ENCODE data around the gene ADAM15.

The ADAM15 gene

DNA sequence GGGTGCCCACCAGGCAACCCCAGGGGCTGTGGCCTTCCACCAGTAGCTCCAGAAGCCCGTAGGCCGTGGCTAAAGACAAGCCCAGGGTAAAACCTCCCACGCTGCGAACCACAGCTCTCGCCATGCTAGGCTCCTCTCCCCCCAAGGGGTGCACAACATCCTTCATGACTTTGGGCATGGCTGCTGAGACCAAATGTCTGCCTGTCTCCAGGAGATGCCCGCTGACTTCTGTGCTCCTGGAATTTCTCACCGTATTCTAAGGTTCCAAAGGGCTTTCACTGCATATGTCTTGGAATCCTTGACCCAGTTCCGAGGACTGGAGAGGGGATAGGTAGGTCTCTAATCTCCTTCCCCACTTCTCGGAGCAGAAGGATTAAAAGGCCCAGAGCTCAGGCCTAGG, 17.6 kb upstream of the ADAM15 start, which contains the start of the genes DCST1 and DCST2:
TSS of gene DCST1 (plus strand) at position 301 of the 400 bp plus-strand sequence. CDS start 213 bp downstream, outside the sequence.
TSS of gene DCST2 (minus strand) at position 258 of the 400 bp plus-strand sequence. CDS start at position 178, 80 bp downstream.
- DNase-seq: no peak

DNA sequence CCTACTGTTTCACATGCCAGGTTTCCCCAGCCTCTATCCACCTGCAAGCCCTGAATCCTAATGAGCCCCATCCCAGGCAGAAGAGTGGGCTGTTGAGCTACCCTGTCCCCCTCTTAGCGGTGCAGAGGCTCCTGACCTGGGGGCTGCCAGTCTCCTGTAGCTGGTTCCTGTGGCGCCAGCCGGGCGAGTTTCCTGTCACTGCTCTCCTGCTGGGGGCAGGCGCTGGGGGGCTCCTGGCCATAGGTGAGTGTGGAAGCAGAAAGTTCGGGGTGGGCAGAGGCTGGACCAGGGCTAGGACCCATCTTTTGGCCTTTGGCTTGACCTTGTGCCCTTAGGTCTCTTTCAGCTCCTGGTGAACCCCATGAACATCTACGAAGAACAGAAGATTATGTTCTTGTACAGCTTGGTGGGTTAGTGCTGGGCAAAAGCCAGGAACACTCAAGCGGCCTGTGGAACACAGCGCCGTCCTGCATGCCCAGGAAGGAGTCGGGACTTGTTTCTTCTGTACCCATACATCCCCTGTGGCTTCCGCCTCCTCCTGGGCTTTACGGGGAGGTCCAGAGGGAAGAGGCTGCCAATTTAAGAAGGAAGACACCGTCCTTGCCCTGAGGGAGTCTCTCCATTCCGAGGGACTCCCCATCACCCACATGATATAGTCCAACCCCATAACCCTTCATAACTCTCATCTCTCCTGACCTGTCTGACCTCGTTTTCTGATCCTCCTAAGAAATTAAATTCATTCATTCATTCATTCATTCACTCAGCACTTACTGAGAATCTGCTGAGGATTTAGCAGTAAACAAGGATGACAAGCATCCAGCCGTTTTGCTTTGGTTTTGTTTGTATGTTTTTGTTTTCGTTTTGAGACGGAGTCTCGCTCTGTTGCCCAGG, 16.6 kb upstream of the ADAM15 start:
- DNase-seq: no peak

DNA sequence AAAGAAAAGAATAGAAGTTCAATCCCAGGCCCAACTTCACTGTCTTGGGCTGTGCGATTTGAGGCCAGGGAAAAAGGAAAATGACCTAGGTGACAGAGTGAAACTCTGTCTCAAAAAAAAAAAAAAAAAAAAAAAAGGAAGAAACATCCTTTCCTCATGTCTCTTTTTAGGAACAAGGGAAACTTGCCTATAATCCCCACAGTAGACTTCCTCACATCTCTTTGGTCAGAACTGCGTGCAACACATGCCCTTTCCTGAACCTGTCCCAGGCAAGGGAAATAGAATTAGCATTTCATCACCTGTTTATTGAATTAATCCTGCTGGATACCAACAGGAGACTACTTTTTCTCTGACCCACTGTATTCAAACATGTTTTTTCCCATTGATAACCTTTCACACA, 15.2 kb upstream of the ADAM15 start:
- DNase-seq: no peak

DNA sequence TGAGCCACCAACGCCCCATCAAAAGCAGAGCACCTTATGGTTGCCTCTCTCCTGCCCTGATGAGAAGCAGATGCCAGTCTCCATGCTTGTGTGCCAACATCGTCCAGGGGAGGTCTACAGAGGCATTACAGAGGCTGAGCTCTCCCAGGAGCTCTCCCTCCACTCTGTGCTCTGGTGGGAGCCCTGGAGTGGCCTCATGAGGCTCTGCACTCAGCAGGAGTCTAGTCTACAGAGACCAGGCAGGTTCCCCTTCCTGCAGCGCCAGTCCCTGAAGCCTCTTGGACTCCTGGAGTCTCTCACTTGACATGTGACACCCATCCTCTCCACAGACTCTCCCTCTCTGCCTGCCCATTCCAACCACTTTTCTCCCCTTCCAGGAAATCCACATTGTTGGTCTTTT, 14.1 kb upstream of the ADAM15 start:
- DNase-seq: no peak

DNA sequence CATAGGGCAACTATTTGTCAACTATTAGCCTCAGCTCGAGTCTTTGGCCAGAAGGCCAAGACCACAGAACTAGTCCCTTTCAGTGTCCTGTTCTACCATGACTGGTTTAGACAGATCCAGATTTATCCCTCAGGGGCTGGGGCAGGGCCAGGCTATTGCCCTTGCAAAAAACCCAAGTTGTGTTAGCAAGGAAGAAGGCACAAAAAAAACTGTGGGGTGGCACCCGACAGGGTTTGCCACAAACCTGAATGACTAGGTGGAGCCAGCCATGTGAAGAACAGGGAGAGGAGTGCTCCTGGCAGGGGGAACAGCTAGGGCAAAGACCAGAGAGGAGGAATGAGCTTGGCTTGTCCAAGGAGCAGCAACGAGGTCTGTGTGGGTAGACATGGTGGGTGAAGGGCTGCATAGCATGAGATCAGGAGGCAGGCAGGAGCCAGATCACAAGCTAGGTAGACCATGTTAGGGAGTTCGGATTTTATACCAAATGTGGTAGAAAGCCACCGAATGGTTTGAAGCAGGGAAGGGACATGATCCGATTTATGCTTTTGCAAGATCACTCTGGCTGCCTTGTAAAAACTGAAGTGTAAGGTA, 13.2 kb upstream of the ADAM15 start:
- no peak for DNase-seq

DNA sequence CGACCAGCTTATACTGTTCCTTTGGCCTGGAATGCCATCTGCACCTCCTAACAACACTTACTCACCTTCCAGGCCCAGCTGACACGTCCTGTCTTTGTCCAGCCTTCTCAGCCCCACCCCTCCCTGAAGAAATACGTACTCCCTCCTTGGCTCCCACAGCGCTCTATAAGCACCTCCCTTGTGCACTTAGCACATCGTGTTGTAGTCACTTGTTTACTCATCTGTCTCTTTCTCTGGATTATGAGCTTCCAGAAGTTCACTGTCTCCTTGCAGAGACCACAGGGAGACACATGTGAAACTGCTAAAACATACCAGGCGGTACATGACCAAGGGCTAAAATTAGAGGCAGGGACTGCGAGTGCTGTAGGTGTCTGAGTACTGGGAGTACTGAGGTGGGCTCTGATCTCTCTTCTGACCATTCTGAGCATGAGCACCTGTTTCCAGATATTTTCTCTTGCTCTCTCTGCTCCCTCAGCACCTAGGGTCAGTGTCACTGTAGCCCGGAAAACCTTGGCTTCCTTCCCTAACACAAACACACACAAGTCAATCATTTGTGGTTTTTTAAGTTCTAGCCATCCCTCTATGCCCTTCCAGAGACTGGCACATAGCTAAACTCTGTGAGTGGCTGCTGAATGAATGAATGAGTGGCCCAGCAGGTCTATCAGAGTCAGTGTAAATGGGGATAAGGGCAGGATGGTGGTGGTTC, 12.4 kb upstream of the ADAM15 start:
- DNase-seq: no peak

DNA sequence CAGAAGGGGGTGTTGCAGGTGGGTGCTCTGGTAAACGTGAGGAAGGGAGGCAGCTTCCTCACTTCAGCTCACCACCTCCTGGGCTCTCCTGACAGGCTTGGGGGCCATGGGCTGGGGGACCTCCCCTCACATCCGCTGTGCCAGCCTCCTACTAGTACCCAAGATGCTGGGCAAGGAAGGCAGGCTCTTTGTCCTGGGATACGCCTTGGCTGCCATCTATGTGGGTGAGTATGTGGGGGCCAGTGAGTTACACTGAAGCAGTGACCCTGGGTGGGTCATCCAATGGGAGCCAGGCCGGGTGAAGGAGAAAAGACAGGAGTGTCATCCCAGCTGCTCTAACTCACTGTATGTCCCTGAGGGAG, 11.8 kb upstream of the ADAM15 start:
- DNase-seq: no peak

DNA sequence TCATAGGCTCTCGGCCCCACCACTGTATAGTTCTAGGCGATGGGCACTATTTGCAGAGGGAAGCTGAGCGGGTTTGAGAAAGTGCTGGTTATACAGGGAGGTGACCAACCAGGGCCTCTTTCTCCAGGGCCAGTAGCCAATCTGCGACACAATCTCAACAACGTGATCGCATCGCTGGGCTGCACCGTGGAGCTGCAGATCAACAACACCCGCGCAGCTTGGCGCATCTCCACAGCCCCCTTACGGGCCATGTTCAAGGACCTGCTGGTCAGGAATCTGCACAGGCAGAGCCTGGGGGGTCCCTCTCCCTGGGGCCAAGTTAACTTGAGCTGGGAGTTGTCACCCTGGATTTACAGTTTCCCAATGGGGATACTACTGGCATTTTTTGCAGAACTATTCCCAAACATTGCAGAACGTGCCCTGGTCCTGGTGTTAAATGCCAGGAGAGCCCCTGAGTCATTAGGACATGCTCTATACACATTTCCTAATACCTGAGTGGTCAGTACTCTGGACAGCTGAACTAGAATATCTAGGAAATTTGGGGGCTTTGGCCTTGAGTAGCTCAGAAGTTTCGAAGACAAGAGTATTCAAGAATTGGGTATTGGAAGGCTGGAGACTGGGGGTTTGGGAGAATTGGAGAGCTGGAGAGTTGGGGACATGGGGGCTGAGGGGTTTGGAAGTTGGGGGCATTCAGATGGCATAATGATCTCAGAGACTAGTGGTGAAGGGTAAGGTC, 10.6 kb upstream of the ADAM15 start:
- DNase-seq: no peak

DNA sequence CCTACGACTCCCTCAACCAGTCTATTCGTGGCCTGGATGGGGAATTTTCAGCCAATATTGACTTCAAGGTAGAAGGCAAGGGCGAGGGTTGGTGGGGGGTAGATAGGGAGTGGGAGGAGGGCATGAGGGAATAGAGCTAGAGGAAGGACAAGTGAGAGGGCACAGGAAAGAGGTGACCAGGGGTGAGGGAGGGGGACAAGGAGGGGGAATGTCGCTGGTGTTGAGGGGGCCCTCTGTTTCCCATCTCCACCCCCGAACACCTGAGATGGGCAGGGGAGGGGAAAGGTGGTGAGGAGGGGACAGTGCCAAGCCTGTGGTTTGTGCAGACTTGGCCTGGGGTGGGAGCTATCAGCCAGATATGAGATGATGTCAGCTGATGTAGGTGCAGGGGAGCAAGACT, 8.3 kb upstream of the ADAM15 start:
- DNase-seq: no peak

DNA sequence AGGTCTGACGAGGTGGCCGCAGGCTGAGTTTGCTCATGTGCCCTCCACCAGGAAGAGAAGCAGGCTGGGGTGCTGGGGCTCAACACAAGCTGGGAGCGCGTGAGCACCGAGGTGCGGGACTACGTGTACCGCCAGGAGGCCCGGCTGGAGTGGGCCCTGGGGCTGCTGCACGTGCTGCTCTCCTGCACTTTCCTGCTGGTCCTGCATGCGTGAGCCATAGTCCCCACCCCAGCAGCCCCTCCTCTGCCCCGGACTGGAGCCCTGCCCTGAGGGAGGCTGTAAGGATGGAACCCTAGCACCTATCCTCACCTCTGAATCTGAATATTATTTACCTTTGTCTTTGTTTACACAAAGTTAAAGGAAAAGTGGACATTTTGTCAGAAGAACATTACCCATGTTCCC, 7.8 kb upstream of the ADAM15 start:
- DNase-seq: no peak

DNA sequence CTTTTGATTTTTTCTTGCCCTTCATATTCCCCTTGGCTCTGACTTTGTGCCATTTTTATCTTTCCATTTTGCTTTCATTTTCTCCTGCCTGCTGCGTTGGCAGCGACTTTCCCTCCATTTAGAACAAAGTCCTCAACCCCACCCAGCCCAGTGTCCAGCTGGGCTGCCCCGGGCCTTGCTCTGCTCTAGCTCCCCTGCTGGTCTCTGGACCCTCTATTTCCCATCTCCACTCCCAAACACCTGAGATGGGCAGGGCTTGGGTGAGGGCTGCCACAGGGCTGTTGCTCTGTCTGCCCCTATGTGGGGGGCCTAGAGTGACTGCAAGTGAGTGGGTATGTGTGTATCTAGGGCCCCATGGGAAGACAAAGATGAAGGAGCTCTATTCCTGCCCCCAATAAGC, 7.3 kb upstream of the ADAM15 start:
- no peak for DNase-seq

DNA sequence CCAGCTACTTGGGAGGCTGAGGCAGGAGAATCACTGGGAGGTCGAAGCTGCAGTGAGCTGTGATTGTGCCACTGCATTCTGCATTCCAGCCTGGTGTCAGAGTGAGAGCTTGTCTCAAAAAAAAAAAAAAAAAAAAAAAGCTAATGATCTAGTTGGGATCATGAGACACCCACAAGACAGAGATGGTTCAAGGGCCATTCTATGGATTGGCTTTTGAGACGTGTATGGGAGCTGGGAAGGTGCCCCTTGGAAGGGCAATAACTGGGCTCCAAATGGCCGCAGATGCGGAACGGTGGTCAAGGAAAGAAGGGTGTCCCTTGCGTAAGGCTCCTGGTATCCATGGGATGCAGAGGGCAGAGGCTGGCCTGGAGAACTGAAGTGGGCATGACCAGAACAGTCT, 6.8 kb upstream of the ADAM15 start:
- no peak for DNase-seq

DNA sequence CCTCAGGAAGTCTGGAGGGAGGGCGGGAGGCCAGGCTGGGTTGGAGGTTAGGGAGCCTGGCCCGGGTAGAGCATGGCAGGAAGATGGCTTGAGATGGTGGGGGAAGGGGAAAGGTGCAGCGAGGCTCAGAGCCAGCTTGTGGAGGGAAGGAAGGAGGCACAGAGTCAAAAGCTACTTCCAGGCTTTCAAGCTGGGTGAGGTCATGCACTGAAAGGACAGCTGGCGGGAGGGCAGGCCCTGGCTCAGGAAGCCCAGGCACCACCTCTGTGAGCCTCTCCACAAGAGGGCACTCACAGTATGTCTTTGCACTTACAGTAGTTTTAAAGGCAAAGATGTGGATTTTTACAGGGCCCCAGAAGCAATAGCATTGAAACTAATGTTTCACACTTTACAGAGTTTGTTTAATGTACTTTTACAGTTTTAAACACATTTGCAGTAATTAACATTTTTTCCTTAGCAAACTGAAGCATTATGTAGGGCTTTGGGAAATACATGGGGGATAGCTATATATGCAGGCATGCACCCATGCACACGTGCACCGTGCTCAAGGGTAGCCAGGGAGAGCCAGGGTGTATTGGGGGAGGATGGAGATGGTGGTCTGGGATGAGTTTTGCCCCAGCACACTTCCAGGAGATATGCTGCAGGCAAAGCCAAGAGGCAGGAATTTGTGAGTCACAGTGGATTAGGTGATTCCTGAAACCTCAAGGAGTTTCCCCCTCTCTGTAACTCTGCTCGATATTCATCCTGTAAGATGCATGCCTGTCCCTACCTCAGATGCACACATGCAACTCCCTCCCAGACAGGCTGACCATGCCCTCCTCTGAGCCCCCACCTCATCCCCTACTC, 6.1 kb upstream of the ADAM15 start:
- no peak for DNase-seq

DNA sequence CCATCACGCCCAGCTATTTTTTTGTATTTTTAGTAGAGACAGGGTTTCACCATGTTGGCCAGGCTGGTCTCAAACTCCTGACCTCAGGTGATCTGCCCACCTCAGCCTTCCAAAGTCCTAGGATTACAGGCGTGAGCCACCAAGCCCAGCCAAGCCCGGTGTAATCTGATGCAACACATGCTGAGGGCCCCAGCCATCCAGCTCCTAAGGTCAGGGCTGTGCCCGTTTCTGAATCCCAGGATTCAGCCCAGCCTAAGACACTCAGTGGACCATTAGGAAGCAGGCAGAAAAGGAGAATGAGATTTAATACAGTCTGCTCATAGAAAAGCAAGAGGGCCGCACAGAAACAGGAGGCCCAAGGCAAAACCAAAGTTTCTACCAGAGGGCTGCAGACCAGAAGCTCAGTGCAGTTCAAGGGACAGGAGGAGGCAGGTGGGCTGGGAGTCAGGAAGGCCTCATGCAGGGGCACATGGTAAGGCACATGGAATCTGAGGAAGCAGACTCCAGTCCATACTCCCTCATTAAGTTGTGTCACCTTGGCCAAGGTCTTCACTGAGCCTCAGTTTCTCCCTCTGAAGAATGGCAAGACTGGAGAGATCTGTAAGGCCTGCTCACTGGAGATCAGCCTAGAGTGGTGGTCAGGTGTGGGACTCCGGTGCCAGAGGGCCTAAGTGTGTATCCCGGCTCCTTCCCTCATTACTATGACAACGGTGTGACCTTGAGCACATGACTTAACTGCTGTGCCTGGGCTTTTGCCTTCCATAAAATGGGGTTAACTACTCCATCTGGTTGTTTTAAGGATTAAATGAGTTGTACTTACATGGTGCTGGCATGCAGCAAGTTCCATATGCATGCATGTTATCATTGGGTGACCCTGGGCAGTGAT, 2.4 kb upstream of the ADAM15 start:
- DNase-seq: no peak

DNA sequence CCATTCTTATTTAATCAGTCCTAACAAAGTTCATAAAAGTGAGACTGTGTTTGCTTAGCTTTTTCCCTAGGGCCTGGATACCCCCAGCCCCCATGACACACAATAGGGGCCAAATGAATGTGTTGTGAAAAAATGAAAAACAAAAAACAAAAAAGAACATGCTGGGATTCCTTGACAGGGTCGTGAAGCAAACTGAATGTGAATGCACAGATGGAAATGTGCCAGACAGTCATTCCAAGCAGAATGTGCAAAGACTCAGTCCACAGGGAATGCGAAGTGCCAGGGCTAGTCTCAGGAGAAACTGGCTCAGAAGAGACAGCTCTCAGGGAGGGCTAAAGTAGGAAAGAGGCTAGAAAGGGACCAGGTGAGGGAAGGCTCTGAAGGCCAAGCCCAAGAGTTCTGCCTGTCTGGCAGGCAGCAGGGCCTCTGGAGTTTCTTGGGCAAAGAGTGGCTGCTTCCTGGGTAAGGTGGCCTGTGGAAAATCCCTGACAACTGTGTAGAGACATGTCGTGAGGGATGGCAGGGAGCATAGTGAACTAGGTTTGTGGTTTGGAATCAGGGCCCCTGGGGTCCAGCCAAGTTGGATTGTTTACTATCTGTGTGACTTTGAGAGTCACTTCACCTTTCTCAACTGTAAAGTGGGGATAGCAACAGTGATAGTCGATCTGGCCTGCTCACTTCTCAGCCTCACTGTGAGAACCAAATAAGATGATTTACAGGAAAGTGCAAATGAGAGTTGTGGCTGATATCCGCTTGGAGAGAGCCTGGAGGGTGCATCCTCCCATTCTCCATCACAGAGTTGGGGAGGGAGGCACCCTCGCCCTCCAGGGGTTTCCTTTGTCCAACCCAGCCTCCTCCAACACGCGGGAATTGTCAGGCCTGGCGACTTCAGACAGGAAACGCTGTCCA, 1.2 kb upstream of the ADAM15 start:
- no peak for DNase-seq

DNA sequence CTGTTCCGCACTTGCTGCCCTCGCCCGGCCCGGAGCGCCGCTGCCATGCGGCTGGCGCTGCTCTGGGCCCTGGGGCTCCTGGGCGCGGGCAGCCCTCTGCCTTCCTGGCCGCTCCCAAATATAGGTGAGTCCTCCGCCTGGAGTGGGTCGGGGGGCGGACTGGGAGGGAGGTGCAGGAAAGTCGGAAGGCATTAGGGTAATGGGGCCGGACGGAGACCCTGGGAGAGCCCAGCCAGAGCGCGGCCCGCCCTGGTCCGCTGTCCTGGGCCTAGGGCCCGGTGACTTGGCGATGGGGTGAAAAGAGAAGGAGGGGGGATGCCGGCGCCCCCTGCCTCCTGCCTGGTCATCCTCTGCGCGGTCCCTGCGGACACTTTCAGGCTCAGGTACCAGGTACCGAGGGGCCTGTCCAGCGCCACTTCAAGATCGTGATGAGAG, 243 bp downstream of the ADAM15 start:
- no peak for DNase-seq

DNA sequence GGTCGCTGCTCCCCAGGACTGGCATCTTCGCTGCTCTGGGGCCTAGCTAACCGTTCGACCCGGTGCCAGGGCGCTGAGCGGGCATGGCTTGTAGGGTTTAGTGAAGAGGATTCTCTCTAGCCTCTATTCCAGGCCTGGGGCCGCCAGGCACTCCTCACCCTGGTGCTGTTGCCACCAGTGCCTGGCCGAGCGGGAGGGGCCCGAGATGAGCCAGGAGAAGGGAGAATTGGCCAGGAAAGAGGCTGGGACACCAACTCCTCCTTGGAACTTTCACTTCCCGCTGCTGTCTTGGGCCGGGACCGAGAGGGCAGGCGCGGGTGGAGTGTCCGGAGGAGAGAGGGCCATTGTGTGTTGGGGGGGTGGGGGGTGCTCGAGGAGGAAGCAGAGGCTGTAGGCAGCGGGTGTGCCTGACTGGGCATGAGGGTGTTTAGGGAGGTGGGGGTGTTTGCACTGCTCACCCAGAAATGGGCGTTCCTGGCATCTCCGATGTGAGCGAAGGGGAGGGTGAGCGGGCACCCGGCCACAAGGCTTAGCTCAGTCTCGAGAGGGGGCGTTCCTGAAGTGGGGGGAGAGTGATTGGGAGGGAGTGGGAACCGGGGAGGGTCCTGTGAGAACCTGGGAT, 772 bp downstream of the ADAM15 start:
- no peak for DNase-seq

DNA sequence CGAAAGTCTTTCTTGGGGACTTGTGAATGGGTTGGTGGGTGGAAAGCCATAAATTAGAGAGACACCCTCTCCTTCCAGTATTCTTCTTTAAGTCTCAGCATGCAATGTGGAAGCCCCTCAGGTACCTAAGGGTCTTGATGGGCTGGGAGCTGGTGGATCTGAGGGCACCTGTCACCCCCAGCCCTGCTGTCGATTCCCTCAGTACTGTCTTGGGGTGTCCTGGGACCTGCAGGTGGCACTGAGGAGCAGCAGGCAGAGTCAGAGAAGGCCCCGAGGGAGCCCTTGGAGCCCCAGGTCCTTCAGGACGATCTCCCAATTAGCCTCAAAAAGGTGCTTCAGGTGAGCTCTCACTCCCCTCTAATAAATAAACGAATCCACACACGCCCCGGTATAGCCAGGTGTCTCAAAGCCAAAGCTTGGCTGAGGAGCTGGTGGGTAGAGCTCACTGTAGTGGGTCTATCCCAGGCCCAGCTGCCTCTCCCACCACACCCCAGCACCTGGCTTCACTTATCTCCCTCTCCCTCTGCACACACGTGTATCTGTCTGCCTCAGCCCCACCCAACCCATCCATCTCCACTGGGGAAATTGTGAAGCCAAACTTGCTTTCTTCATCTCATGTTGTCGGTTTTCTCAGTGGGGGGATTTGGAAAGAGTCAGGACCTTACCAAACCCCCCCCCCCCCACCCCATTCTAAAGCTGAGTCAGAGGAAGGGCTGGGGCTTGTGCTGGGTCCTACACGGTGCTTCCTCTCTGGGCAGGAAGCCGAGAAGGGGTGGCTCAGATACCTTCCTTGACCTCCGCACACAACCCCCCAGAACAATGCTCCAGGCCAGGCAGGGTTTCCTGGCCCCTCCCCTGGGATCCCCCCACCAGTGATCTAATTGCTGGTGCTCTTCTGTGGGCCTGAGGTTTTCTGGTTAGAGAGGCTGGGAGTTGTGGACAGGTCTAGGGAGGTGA, 1.6 kb downstream of the ADAM15 start:
- peak; percentile 46 for DNase-seq
